Left ventricle myocardium inferior (tissue), 1 donor: ENCODE measurements around the gene MSI1. TPM values are rescaled to one million over a fixed set of nuclear protein-coding genes. Genes with fewer than 3 reads are reported as not detected.

ENCODE experiments used
- DNase-seq: peaks from one replicate; pipeline ENCODE4 v3.0.0-alpha.2; 2020
- H3K27ac ChIP-seq: fragments of 200-600 bp; replicated peaks from 2 replicates; pipeline ENCODE4 v1.8.0; 2021
- H3K27me3 ChIP-seq: fragments of 200-600 bp; 2 replicates; pipeline ENCODE4 v1.8.0; 2021; ENCODE audit warnings: low read depth
- H3K36me3 ChIP-seq: fragments of 200-600 bp; 2 replicates; pipeline ENCODE4 v1.8.0; 2021
- H3K4me1 ChIP-seq: fragments of 200-600 bp; 2 replicates; pipeline ENCODE4 v1.8.0; 2021
- H3K4me3 ChIP-seq: fragments of 200-600 bp; 2 replicates; pipeline ENCODE4 v1.8.0; 2021; ENCODE audit warnings: mild to moderate bottlenecking, moderate library complexity
- H3K9me3 ChIP-seq: fragments of 200-600 bp; replicated peaks from 2 replicates; pipeline ENCODE4 v1.8.0; 2021
- intact Hi-C: fragments of 100-400 bp; cut with micrococcal nuclease; formaldehyde crosslinking; loops from one replicate; pipeline ENCODE4 v1.11.0; 2022
- total RNA-seq: library from RNA; stranded (reverse); fragmentation: NEBNext Ultra II Directional; extraction: Animal tissue kit (Norgen Biotek cat#: 25700); gene quantifications from one replicate; pipeline ENCODE4 v1.2.1, GENCODE V29; 2021
- TF ChIP-seq, protein P1 (sequence below): fragments of 200-600 bp; IDR thresholded peaks from 2 replicates; pipeline ENCODE4 v1.8.0; 2021; ENCODE audit warnings: antibody characterized with exemption, mild to moderate bottlenecking, borderline replicate concordance
- donor health status: DM: no; HTN: yes; CAD: no; lungs with severe emphysema.

The MSI1 gene
- total RNA-seq, 1 donor from 2014 or later, result 4.8 TPM

DNA sequence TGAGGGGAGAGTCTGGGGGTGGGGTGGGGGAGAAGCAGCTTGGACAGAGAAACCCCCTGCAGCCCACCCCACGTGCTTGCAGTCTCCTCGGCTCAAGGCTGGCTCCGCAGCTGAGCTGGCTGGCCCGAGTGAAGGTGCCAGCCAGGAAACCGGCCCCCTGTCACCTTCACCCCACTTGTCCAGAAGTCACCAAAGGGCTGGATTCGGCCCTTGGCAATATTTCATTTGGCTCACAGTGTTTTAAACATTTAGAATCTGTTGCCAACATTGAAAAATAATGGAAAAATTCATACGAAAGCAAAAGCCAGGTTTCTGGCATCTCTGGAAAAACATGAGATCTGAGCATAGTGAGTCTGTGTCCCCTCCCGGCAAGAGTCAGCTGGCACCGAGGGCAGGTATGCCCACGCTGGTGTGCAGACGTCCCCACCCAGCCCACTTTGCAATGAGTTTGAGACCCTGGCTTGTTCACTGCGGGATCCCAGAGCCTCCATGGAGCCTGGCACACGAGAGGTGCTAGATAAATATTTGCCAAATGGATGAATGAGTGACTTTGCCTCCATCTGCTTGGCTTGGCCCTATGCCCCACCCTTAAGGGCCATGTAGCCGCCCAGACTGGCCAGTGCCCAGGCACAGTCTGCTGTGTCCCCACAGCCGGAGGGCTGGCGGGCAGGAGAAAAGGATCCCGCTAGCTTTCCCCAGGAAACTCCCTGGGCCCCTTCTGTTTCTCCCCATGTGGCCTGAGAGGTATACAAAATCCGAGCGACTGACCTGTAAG is 18.2 kb downstream of the MSI1 start:
- H3K4me1 ChIP-seq, result no peaks in the 10 kb centered on the region
- peaks cover 7% of the 10 kb centered on the region for H3K36me3 ChIP-seq
- H3K27ac ChIP-seq, result no peak overlapping the region
- intact Hi-C loops, result loop anchor here (10.0 kb wide), 1 partner anchor 84 kb away; the partner anchor contains the start of gene COX6A1
- TF ChIP-seq, protein P1, sequence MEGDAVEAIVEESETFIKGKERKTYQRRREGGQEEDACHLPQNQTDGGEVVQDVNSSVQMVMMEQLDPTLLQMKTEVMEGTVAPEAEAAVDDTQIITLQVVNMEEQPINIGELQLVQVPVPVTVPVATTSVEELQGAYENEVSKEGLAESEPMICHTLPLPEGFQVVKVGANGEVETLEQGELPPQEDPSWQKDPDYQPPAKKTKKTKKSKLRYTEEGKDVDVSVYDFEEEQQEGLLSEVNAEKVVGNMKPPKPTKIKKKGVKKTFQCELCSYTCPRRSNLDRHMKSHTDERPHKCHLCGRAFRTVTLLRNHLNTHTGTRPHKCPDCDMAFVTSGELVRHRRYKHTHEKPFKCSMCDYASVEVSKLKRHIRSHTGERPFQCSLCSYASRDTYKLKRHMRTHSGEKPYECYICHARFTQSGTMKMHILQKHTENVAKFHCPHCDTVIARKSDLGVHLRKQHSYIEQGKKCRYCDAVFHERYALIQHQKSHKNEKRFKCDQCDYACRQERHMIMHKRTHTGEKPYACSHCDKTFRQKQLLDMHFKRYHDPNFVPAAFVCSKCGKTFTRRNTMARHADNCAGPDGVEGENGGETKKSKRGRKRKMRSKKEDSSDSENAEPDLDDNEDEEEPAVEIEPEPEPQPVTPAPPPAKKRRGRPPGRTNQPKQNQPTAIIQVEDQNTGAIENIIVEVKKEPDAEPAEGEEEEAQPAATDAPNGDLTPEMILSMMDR, result no peak
- H3K9me3 ChIP-seq, result no peaks in the 10 kb centered on the region
- no peak overlapping the region for H3K4me3 ChIP-seq
- no peaks in the 10 kb centered on the region for H3K27me3 ChIP-seq
- no peak for DNase-seq

DNA sequence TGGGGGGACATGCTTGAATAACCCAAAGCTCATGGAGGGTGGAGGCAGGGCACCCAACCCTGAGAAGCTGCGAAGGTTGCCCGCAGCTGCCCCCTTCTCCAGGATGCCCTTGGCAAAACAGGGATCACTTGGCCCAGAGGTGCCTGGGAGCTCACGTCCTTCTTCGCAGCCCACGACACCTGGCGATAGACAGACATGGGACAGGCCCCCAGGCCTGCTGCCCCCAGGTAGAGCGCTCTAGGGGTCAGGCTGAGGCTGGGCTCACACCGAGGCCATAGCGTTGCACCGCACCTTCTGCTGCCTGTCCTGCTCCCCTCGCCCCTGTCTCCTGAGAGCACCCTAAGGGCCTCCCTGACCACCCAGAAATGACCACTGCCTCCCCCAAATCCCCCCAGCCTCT is 21.2 kb downstream of the MSI1 start:
- Histone ChIP-seq H3K27ac (no peak overlapping the region), H3K4me1 (no peaks in the 10 kb centered on the region), H3K4me3 (no peak overlapping the region), H3K9me3 (no peaks in the 10 kb centered on the region), H3K36me3 (peaks cover 7% of the 10 kb centered on the region), H3K27me3 (no peaks in the 10 kb centered on the region)
- intact Hi-C loops, result no loop called here
- no peak for DNase-seq
- TF ChIP-seq, protein P1, result no peak

DNA sequence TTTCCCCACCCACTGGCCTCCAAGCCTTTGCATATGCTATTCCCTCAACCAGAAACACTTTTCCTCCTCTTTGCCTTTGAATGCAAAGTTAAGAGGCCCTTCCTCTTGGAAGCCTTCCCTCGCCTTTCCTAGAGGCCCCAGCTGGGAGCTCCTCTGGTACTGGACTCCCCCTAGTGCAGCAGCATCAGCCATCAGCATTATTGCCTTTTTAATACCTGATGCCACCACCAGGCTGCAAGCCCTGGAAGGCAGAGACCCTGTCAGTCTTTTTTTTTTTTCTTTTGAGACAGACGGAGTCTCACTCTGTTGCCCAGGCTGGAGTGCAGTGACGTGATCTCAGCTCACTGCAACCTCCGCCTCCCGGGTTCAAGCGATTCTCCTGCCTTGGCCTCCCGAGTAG is 22.3 kb downstream of the MSI1 start:
- no peak overlapping the region for H3K27ac ChIP-seq
- no peaks in the 10 kb centered on the region for H3K9me3 ChIP-seq
- no peaks in the 10 kb centered on the region for H3K4me1 ChIP-seq
- no peak overlapping the region for H3K4me3 ChIP-seq
- no peaks in the 10 kb centered on the region for H3K27me3 ChIP-seq
- DNase-seq, result no peak
- intact Hi-C loops, result no loop called here
- TF ChIP-seq, protein P1, result no peak
- H3K36me3 ChIP-seq, result peaks cover 7% of the 10 kb centered on the region

DNA sequence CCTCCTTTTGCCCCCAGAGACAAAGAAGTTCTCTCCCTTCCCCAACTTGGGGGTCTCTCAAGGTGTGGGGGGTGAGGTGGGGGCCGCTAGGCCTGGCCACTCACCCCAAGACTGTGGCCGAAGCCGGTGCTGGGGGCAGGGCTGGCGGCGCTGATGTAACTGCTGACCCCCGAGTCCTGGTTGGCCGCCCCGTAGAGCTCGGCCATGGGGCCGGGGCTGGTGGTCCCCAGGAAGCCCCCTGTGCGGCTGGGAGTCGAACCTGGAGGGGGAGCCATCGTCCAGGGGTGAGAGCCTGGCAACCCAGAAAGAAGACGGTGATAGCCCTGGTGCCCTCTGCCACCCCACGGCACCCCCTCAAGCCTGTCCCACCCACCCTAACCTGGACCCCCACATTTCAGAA is 22.9 kb downstream of the MSI1 start:
- TF ChIP-seq, protein P1, result no peak
- Histone ChIP-seq H3K4me1 (no peaks in the 10 kb centered on the region), H3K9me3 (no peaks in the 10 kb centered on the region), H3K27ac (no peak overlapping the region), H3K4me3 (no peak overlapping the region), H3K27me3 (no peaks in the 10 kb centered on the region), H3K36me3 (peaks cover 7% of the 10 kb centered on the region)
- intact Hi-C loops, result no loop called here
- no peak for DNase-seq

DNA sequence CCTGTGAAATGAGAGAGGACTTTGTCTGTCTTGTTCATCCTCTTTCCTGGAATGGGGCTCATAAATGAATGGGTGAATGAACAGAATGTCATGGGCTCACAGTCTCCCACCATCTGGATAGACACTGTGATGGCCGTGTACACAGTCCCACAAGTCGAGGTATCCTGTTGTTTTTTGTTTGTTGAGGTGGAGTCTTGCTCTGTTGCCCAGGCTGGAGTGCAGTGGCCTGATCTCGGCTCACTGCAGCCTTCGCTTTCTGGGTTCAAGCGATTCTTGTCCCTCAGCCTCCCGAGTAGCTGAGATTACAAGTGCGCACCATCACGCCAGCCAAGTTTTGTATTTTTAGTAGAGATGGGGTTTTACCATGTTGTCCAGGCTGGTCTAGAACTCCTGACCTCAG is 25.3 kb downstream of the MSI1 start:
- H3K4me3 ChIP-seq, result no peak overlapping the region
- H3K9me3 ChIP-seq, result no peaks in the 10 kb centered on the region
- intact Hi-C loops, result no loop called here
- H3K27me3 ChIP-seq, result peaks cover 7% of the 10 kb centered on the region
- no peak for DNase-seq
- no peak overlapping the region for H3K27ac ChIP-seq
- H3K36me3 ChIP-seq, result peaks cover 4% of the 10 kb centered on the region
- TF ChIP-seq, protein P1, result no peak
- no peaks in the 10 kb centered on the region for H3K4me1 ChIP-seq
